ENCODE results near the gene RAX. TPM values are rescaled to one million over a fixed set of nuclear protein-coding genes. Genes with fewer than 3 reads are reported as not detected.
"Not testable (repeated sequence)": the region's sequence is repeated elsewhere in the genome, so short reads cannot be mapped to it uniquely, and the experiment has no call there.

Gene RAX
- total RNA-seq, 1 experiment from 2014 or later = 0.37 TPM

DNA sequence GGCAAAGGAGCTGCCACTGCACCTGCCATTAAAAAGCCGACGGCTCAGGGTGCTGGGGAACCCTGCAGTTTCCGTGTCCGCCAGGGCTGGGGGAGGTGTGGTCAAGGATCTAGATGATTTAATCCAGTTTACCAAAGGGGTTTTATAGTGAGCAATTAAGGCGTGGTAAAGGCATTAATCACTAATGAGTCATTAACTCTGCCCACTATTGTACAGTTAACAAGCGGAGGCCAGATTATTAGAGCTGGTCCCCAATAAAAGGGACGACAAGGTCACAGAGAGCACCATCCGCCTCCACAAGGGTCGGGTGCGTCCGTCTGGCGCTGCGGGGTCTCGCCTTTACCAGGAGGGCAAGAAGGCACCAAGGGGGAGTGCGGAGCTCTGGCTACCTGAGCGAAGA is 9.6 kb downstream of the RAX start:
- H3K79me2 ChIP-seq (ENCODE audit: insufficient read depth, low read length) = no peaks in the 10 kb centered on the region
- H3K4me2 ChIP-seq (ENCODE audit: insufficient read depth, insufficient read length, low read length) = peak overlapping the region; percentile 66
- H3K4me3 Mint-ChIP-seq = peak overlapping the region in 1 of 2 experiments; percentile 77; a peak in 4 of 5 replicates
- H2BK5ac ChIP-seq (ENCODE audit: insufficient read length, low read length) = no peak overlapping the region
- no peak overlapping the region for H4K91ac ChIP-seq (ENCODE audit: insufficient read length, low read depth, low read length)
- no CpG with 5 or more reads among the region's 16 CpGs for WGBS (ENCODE audit: extremely low coverage, insufficient read length, low lambda C conversion rate)
- no peak overlapping the region for H3T11ph ChIP-seq (ENCODE audit: low read length)
- no peak overlapping the region for H4K8ac ChIP-seq (replicated peaks; ENCODE audit: insufficient read length, low read depth, low read length)
- H3K9ac ChIP-seq (ENCODE audit: extremely low read depth, insufficient read length, low read length) = no peak overlapping the region
- H3K79me1 ChIP-seq (ENCODE audit: insufficient read depth, low read depth, low read length, poor library complexity, severe bottlenecking) = no peaks in the 10 kb centered on the region
- H2BK12ac ChIP-seq (ENCODE audit: insufficient read length, low read depth, low read length) = no peak overlapping the region
- H2BK120ac ChIP-seq (ENCODE audit: low read depth, low read length, poor library complexity, severe bottlenecking) = no peak overlapping the region
- H3K27ac Mint-ChIP-seq = no peak overlapping the region
- no peak overlapping the region for H2AFZ ChIP-seq (ENCODE audit: low read length)
- no peak for DNase-seq
- H3K14ac ChIP-seq (ENCODE audit: insufficient read depth, low read length) = no peak overlapping the region
- peaks cover 59% of the 10 kb centered on the region for H3K27me3 ChIP-seq (ENCODE audit: insufficient read depth, low read length)
- no peaks in the 10 kb centered on the region for H3K9me3 ChIP-seq (ENCODE audit: control insufficient read depth, low read depth, low read length)
- no peak overlapping the region for H3K18ac ChIP-seq (ENCODE audit: insufficient read length, low read depth, low read length)
- H3K36me3 Mint-ChIP-seq (ENCODE audit: insufficient read depth in 1 of 3, low read depth in 3 of 3) = no peaks in the 10 kb centered on the region; a peak in 1 of 7 replicates
- no peak overlapping the region for H4K5ac ChIP-seq (ENCODE audit: insufficient read length, low read depth, low read length)
- no peak overlapping the region for H3K4ac ChIP-seq (ENCODE audit: low read depth, low read length)
- no peak overlapping the region for H3K23ac ChIP-seq (ENCODE audit: insufficient read length, low read depth, low read length)
- TF ChIP-seq CTCF (conservative IDR thresholded peaks at IDR 0.05) = no peak
- H3K9me3 Mint-ChIP-seq = peaks cover 0 to 8% of the 10 kb centered on the region in 2 experiments; a peak in 3 of 5 replicates
- H2BK15ac ChIP-seq (ENCODE audit: low read depth, low read length) = no peak overlapping the region
- peaks cover 4% of the 10 kb centered on the region; the same call in 1 of the 2 replicates for H3K4me1 ChIP-seq (ENCODE audit: insufficient read depth, low read length)
- peaks cover 10% of the 10 kb centered on the region for H3K23me2 ChIP-seq (ENCODE audit: insufficient read length, low read depth, low read length, poor library complexity, severe bottlenecking)
- H2BK20ac ChIP-seq (ENCODE audit: low read depth, low read length, poor library complexity, severe bottlenecking) = no peak overlapping the region
- no peak overlapping the region for H2AK5ac ChIP-seq (ENCODE audit: insufficient read length, low read length)
- H3K56ac ChIP-seq (ENCODE audit: insufficient read length, low read depth, low read length) = no peak overlapping the region
- no peaks in the 10 kb centered on the region for H4K20me1 ChIP-seq (ENCODE audit: control insufficient read depth, insufficient read depth, insufficient read length)
- H3K27me3 Mint-ChIP-seq (ENCODE audit: low read depth) = peaks cover 100% of the 10 kb centered on the region
- H3K27ac ChIP-seq (ENCODE audit: insufficient read length, low read depth, low read length) = no peak overlapping the region
- H3K4me1 Mint-ChIP-seq = peaks cover 21 to 26% of the 10 kb centered on the region in 2 experiments

GRCh38 chr18:59262243-59262642 is 11.0 kb downstream of the RAX start:
- H3K4me1 Mint-ChIP-seq = peaks cover 8 to 14% of the 10 kb centered on the region in 2 experiments
- H3K9me3 ChIP-seq (ENCODE audit: control insufficient read depth, low read depth, low read length); H3T11ph ChIP-seq (ENCODE audit: low read length); H3K4me3 Mint-ChIP-seq; H3K14ac ChIP-seq (ENCODE audit: insufficient read depth, low read length); H2BK15ac ChIP-seq (ENCODE audit: low read depth, low read length); H4K20me1 ChIP-seq (ENCODE audit: control insufficient read depth, insufficient read depth, insufficient read length); H3K9ac ChIP-seq (ENCODE audit: extremely low read depth, insufficient read length, low read length); H4K91ac ChIP-seq (ENCODE audit: insufficient read length, low read depth, low read length); H3K23me2 ChIP-seq (ENCODE audit: insufficient read length, low read depth, low read length, poor library complexity, severe bottlenecking); H3K4ac ChIP-seq (ENCODE audit: low read depth, low read length); H3K79me1 ChIP-seq (ENCODE audit: insufficient read depth, low read depth, low read length, poor library complexity, severe bottlenecking); H3K4me1 ChIP-seq (ENCODE audit: insufficient read depth, low read length); H3K27ac Mint-ChIP-seq; H2AK5ac ChIP-seq (ENCODE audit: insufficient read length, low read length); H3K27ac ChIP-seq (ENCODE audit: insufficient read length, low read depth, low read length); H2AFZ ChIP-seq (ENCODE audit: low read length); H3K23ac ChIP-seq (ENCODE audit: insufficient read length, low read depth, low read length); DNase-seq; H3K36me3 Mint-ChIP-seq (ENCODE audit: insufficient read depth in 1 of 3, low read depth in 3 of 3); H4K8ac ChIP-seq (replicated peaks; ENCODE audit: insufficient read length, low read depth, low read length); H2BK120ac ChIP-seq (ENCODE audit: low read depth, low read length, poor library complexity, severe bottlenecking); H3K79me2 ChIP-seq (ENCODE audit: insufficient read depth, low read length); H2BK5ac ChIP-seq (ENCODE audit: insufficient read length, low read length); H4K5ac ChIP-seq (ENCODE audit: insufficient read length, low read depth, low read length); H3K4me2 ChIP-seq (ENCODE audit: insufficient read depth, insufficient read length, low read length); H3K18ac ChIP-seq (ENCODE audit: insufficient read length, low read depth, low read length); H2BK20ac ChIP-seq (ENCODE audit: low read depth, low read length, poor library complexity, severe bottlenecking); H3K56ac ChIP-seq (ENCODE audit: insufficient read length, low read depth, low read length); H2BK12ac ChIP-seq (ENCODE audit: insufficient read length, low read depth, low read length): not testable (repeated sequence)
- peaks cover 45% of the 10 kb centered on the region for H3K27me3 ChIP-seq (ENCODE audit: insufficient read depth, low read length)
- peaks cover 100% of the 10 kb centered on the region for H3K27me3 Mint-ChIP-seq (ENCODE audit: low read depth)
- H3K9me3 Mint-ChIP-seq = peaks cover 2 to 10% of the 10 kb centered on the region in 2 experiments
- WGBS (ENCODE audit: extremely low coverage, insufficient read length, low lambda C conversion rate) = no CpG with 5 or more reads among the region's 2 CpGs
